ENCODE measurements around the gene SPACA6. TPM values are rescaled to one million over a fixed set of nuclear protein-coding genes. Genes with fewer than 3 reads are reported as not detected.
A peak's percentile ranks its signal among the peaks of the same experiment; 100 is the strongest.

SPACA6 gene
- total RNA-seq, 6 donors from 2014 or later = 6.2 to 157 (median 19.7) TPM

DNA sequence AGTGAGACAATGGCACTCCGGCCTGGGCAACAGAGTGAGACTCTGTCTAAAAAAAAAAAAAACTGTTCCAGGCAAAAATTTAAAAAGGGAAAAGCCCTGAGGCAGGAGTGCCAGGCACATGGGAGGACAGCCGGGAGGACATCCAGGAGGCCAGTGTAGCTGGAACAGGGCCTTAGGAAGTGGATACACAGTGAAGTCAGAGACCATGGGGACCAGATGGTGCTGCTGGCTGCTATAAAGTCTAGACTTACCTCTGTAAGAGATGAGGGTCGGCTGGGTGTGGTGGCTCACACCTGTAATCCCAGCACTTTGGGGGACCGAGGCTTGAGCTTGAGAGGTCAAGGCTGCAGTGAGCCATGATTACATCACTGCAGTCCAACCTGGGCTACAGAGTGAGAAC is 15.7 kb downstream of the SPACA6 start:
- no peak for ATAC-seq (ENCODE audit: low FRiP score in 2 of 2)

DNA sequence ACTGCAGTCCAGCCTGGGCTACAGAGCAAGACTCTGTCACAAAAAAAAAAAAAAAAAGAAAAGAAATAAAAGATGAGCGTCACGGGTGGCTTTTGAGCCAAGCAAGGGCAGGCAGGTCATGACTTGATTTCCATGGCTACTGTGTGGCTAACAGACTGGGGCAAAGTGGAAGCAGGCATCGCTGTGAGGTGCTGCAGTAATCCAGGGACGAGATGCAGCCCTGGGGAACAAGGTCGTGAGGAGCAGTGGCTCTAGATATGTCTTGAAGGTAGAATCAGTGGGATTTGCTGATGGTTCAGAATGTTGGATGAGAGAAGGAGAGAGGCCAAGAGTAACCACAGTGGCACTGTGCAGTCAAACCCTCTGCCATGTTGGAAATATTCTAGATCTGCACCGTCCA is 16.4 kb downstream of the SPACA6 start:
- TF ChIP-seq POLR2A (IDR thresholded peaks at IDR 0.05) (no peak), EP300 (IDR thresholded peaks at IDR 0.05) (no peak), CTCF (IDR thresholded peaks at IDR 0.05) (no peak), POLR2AphosphoS5 (IDR thresholded peaks at IDR 0.05) (no peak)
- H3K36me3 ChIP-seq = peaks cover 0 to 30% (median 10%) of the 10 kb centered on the region in 4 donors
- H3K27me3 ChIP-seq = no peaks in the 10 kb centered on the region
- no peak overlapping the region for H3K4me3 ChIP-seq
- no peak overlapping the region for H3K27ac ChIP-seq
- ATAC-seq (ENCODE audit: low FRiP score in 2 of 2) = peak in 1 of 2 donors; percentile 2
- WGBS, 2 donors = 84% methylated on average over 6 of the region's 6 CpGs
- no peak for DNase-seq
- H3K9me3 ChIP-seq = no peaks in the 10 kb centered on the region
- peaks cover 6 to 12% (median 8%) of the 10 kb centered on the region in 4 donors for H3K4me1 ChIP-seq

More for the DNA sequence above, 15.7 kb downstream of the SPACA6 start:
- peaks cover 9 to 14% (median 12%) of the 10 kb centered on the region in 4 donors for H3K4me1 ChIP-seq
- no peak overlapping the region for H3K4me3 ChIP-seq
- DNase-seq = no peak
- 90 to 92% methylated on average over 4 of the region's 4 CpGs for WGBS, 2 donors
- H3K27me3 ChIP-seq = no peaks in the 10 kb centered on the region
- no peaks in the 10 kb centered on the region for H3K9me3 ChIP-seq
- no peak overlapping the region for H3K27ac ChIP-seq
- no peak for TF ChIP-seq POLR2AphosphoS5 (IDR thresholded peaks at IDR 0.05)
- peaks cover 0 to 30% (median 10%) of the 10 kb centered on the region in 4 donors for H3K36me3 ChIP-seq

DNA sequence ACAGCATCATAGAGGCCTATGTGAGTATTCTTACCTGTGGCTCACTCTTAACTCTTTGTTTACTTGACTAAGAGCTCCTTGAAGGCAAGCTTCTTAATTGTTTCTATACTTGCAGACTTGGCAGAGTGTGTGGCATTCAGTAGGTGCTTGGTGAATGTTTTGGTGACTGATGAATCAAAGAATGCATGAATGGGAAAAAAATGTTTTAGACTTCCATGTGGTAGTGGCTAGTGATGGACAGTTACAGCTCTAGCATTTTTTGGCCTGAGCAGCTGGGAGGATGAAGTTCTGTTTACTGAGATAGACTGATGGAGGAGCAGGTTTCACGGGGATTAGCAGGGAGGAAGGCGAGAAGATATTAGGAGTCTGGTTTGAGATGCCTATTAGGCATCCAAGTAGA is 17.0 kb downstream of the SPACA6 start:
- no peak overlapping the region for H3K27ac ChIP-seq
- ATAC-seq (ENCODE audit: low FRiP score in 2 of 2) = no peak
- WGBS, 2 donors = 61 to 73% methylated on average over 2 of the region's 2 CpGs
- DNase-seq = no peak
- no peaks in the 10 kb centered on the region for H3K9me3 ChIP-seq
- peaks cover under 1 to 7% (median 2%) of the 10 kb centered on the region in 4 donors for H3K4me1 ChIP-seq
- H3K27me3 ChIP-seq = no peaks in the 10 kb centered on the region
- TF ChIP-seq CTCF (IDR thresholded peaks at IDR 0.05) (no peak), EP300 (IDR thresholded peaks at IDR 0.05) (no peak)
- no peak overlapping the region for H3K4me3 ChIP-seq
- H3K36me3 ChIP-seq = peaks cover 0 to 28% (median 9%) of the 10 kb centered on the region in 4 donors

DNA sequence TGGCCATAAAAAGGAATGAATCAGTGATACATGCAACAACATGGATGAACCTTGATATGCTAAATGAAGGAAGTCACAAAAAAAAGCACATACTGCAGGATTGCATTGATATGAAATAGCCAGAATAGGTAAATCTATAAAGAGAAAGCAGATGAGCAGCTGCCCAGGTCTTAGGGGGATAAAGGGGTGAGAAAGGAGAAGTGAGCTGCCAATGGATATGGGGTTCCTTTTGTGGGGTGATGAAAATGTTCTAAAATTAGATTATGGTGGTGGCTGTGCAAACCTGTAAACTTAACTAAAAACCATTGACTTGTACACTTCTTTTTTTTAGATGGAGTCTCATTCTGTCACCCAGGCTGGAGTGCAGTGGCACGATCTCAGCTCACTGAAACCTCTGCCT is 18.6 kb downstream of the SPACA6 start:
- Histone ChIP-seq H3K36me3 (peaks cover 0 to 13% (median 1%) of the 10 kb centered on the region in 4 donors), H3K27ac (no peak overlapping the region), H3K4me1 (no peaks in the 10 kb centered on the region), H3K4me3 (no peak overlapping the region), H3K27me3 (no peaks in the 10 kb centered on the region), H3K9me3 (no peaks in the 10 kb centered on the region)
- DNase-seq (no peak), ATAC-seq (ENCODE audit: low FRiP score in 2 of 2) (no peak)
- 75 to 79% methylated on average over 1 of the region's 1 CpG for WGBS, 2 donors
- TF ChIP-seq POLR2A (IDR thresholded peaks at IDR 0.05) = no peak
- TF ChIP-seq POLR2AphosphoS5 (IDR thresholded peaks at IDR 0.05) = no peak
- no peak for TF ChIP-seq CTCF (IDR thresholded peaks at IDR 0.05)
- no peak for TF ChIP-seq EP300 (IDR thresholded peaks at IDR 0.05)

DNA sequence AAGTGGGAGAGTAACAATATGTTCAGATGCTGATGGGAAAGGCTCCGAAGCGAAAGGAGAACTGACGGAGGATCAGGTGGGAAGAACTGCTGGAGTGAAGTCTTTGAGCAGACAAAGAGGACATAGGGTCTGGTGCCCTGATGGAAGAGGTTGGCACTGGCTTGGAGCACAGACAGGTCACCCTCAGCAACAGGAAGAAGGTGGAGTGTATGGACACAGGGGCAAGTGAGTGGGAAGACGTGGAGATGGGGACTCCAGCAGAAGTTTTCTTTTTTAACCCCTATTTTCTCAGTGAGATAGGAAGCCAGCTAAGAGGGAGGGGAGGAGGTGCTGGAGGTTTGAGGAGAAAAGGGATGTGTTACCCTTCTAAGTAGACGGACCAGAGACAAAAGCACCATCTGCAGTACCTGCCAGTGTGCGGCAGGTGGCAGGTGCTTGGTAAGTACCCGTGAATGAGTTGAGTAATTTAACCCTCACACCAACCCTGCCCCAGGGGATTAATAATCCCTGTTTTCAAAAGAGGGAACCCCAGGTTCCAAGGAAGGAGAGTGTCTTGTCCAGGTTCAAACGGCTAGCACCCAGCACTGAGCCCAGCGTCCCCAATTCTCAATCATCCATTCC is 19.4 kb downstream of the SPACA6 start:
- 49 to 50% methylated on average over 9 of the region's 9 CpGs for WGBS, 2 donors
- H3K4me3 ChIP-seq = no peak overlapping the region
- ATAC-seq (ENCODE audit: low FRiP score in 2 of 2) (no peak), DNase-seq (no peak)
- H3K36me3 ChIP-seq = peaks cover 0 to 4% (median 0%) of the 10 kb centered on the region in 4 donors
- no peaks in the 10 kb centered on the region for H3K4me1 ChIP-seq
- TF ChIP-seq CTCF (IDR thresholded peaks at IDR 0.05) (peak in 2 of 6 experiments; percentile 21 to 45), POLR2AphosphoS5 (IDR thresholded peaks at IDR 0.05) (no peak)
- H3K27me3 ChIP-seq = no peaks in the 10 kb centered on the region
- no peaks in the 10 kb centered on the region for H3K9me3 ChIP-seq
- H3K27ac ChIP-seq = no peak overlapping the region
